CMK (cell line): ENCODE results near the gene JAGN1.
"Not testable (repeated sequence)": the region's sequence is repeated elsewhere in the genome, so short reads cannot be mapped to it uniquely, and the experiment has no call there.

Experiments
- DNase-seq: peaks from one replicate; pipeline ENCODE4 v3.0.0-alpha.2; 2010; ENCODE audit warnings: low read depth

Gene JAGN1

DNA sequence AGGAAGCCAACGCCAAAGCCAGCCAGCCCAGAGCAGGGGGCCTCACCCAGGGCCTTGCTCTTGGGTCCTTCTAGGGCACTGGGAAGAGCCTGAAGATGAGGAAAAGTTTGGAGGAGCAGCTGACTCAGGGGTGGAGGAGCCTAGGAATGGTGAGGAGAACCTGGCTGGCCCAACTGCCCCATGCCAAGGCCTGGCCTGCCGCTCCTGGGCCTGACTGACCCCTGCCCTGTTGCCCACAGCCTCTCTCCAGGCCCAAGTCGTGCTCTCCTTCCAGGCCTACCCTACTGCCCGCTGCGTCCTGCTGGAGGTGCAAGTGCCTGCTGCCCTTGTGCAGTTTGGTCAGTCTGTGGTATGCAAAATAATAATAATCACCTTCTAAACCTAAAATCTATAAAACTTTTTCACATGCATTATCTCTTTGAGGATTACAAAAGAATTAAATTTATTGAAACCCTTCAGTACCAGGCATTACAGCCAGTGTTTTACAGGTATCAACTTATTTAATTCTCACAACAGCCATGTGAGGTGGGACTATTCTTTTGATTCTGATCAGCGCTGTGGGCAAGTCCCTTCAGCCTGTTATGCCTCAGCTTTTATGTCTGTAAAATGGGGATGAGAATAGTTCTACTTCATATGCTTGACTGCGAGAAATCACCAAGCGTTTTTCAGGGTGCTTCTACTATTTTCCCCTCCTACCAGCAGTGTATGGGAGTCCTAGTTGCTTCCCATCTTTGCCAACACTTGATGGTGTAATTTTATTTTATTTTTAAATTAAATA, 28.0 kb downstream of the JAGN1 start:
- DNase-seq = no peak

DNA sequence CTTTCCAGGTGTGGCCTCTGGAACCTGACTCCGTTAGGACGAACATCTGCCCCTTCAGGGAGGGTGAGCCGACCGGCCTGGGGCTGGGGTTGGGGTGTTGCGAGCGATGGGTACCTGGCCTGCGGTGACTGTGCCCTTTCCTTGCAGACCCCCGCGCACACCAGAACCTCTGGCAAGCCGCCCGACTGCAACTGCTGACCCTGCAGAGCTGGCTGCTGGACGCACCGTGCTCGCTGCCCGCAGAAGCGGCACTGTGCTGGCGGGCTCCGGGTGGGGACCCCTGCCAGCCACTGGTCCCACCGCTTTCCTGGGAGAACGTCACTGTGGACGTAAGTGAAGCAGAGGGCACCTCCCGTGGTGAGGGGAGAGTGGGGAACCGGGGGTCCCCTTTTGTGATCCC, 37.7 kb downstream of the JAGN1 start:
- DNase-seq = no peak

DNA sequence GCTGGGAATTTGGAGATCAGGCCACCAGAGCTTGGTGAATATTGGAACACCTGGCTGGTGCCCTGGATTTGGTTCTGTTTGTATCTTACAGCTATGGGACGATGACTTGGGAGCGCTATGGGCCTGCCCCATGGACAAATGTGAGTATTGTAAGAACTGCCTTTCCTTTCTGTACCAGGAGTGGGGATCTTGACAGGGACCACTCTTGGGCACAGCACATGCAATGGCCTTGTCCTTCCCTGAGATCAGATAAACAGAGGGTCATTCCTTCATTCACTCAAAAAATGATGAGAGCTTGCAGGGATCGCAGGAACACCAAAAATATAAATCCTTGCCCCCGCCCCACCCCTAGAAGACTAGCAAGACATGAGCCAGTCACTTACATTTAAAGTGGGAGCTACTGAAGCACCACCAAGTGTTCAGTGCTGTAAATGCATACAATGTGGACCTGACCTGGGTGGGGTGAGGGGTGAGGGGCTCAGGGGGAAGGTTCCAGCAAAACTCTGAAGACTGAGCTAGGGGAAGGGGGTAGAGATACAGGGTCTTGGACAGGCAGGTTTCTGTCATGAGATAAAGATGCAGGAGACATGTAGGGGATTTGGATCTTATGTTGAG, 40.5 kb downstream of the JAGN1 start:
- no peak for DNase-seq

DNA sequence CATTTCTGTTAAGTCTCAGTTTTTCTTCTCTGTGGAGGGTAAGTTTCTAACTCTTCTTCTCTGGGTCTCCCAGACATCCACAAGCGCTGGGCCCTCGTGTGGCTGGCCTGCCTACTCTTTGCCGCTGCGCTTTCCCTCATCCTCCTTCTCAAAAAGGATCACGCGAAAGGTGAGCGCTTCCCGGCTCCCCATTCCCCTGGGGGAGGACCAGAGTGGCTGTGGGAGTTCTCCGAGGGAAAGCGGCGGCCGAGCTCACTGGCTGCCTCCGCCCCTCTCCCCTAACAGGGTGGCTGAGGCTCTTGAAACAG, 42.1 kb downstream of the JAGN1 start:
- no peak for DNase-seq

DNA sequence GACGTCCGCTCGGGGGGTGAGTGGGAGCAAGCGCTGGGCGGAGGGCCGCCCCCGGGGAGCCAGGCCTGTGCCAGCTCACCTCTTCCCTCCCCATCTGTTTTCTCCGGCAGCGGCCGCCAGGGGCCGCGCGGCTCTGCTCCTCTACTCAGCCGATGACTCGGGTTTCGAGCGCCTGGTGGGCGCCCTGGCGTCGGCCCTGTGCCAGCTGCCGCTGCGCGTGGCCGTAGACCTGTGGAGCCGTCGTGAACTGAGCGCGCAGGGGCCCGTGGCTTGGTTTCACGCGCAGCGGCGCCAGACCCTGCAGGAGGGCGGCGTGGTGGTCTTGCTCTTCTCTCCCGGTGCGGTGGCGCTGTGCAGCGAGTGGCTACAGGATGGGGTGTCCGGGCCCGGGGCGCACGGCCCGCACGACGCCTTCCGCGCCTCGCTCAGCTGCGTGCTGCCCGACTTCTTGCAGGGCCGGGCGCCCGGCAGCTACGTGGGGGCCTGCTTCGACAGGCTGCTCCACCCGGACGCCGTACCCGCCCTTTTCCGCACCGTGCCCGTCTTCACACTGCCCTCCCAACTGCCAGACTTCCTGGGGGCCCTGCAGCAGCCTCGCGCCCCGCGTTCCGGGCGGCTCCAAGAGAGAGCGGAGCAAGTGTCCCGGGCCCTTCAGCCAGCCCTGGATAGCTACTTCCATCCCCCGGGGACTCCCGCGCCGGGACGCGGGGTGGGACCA, 42.6 kb downstream of the JAGN1 start:
- peak; percentile 74 for DNase-seq

DNA sequence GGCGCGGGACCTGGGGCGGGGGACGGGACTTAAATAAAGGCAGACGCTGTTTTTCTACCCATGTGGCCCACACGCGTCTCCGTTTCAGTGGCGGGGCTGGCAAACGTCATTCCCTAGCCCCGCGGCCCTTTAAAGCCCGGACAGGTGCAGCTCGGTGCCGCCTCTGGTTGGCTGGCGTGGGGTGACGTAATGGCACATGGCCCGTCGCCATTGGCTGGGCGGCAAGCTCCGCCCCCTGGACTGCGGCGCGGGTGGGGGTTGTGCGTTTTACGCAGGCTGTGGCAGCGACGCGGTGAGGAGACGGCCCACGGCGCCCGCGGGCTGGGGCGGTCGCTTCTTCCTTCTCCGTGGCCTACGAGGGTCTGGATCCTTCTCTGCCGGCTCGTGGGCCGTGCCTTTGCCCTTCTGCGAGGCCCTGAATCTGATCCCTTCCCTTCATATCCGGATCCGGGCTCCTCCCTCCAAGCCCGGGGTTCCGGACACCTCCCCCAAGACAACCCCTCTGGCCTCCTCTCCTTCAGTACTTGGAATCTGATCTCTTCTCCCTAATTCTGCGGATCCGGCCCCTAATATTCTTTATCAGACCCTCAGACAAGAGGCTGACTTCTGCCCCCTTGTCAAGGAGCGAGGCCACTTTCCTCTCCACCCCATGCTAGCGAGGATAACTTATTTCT, 43.3 kb downstream of the JAGN1 start, which contains the start of gene CRELD1:
CRELD1 (plus strand) TSS at position 274 of the 674 bp plus-strand sequence. CDS start 605 bp downstream, outside the sequence.
- DNase-seq = peak; percentile 94

DNA sequence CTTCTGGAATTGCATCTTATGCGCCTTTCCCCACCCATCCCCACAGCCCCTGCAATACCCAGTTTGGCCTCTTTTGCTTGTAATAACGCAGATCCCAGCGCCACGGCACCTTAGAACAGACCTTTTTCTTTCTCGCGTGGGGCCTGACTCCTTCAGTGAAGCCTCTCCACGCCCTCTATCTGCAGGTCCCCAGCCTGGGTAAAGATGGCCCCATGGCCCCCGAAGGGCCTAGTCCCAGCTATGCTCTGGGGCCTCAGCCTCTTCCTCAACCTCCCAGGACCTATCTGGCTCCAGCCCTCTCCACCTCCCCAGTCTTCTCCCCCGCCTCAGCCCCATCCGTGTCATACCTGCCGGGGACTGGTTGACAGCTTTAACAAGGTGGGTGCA, 43.8 kb downstream of the JAGN1 start:
- DNase-seq = peak; percentile 48

DNA sequence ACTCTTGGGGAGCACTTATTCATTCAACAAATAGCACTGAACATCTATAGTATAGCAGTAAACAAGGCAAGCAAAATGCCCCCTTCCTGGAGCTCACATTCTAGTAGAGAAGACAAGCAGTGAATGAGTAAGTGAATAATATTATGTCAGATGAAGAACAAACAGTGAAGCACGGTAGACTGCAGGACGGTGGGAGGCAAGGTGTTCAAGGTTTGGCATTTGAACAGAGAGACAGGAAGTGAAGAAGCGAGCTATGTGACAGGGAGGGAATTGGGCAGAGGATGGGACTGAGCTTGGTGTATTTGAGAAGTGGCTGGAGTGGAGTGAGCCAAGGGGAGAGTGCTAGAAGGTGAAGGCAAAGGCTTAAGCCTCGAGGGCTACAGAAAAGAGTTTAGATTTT, 44.6 kb downstream of the JAGN1 start:
- no peak for DNase-seq

DNA sequence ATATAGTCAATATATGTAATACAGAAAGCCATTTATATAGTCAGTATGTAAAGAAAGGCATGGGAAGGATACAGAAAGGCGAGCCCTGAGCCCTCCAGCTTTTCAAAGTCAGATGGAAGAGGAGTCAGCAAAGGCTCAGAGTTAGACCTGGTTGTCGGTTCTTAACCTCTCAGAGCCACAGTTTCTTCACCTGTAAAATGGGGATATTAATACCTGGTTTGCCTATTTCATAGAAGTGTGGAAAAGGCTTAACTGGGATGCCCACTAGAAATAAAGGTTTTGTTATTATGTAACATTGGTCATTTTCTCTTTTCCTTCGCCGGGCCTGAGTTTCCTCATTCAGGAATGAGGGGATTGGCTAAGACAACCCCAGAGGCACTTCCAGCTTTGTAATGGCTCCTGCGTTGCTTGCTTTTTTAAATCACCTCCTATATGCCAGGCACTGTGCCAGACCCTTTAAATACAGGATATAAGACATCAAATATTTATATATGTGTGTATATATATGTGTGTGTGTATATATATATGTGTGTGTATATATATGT, 45.6 kb downstream of the JAGN1 start:
- DNase-seq = no peak

DNA sequence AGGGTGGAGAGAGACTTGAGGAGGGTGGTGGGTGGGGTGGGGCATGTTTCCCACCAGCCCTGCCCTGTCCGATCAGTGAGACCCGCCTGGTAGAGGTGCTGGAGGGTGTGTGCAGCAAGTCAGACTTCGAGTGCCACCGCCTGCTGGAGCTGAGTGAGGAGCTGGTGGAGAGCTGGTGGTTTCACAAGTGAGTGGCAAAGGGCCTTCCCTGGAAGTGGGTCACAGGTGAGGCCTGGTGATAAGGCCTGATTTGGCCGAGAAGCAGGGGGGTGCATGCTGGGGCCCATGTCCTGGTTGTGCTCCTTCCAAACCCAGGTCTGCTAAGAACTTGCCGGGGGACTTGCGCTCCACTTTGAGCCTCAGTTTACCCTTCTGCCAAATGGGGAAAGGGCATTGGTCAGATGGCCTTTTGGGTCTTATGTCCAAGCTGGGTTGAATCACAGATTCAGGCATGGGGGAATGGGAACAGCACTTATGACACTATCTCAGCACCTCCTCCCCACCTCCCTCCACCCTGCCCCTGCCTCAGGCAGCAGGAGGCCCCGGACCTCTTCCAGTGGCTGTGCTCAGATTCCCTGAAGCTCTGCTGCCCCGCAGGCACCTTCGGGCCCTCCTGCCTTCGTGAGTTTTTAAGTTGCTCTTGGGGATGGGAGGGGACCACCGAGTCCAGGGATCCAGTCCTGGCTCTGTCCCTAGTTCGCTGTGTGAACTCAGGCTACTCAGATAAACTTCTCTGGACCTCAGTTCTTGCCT, 47.3 kb downstream of the JAGN1 start:
- no peak for DNase-seq

DNA sequence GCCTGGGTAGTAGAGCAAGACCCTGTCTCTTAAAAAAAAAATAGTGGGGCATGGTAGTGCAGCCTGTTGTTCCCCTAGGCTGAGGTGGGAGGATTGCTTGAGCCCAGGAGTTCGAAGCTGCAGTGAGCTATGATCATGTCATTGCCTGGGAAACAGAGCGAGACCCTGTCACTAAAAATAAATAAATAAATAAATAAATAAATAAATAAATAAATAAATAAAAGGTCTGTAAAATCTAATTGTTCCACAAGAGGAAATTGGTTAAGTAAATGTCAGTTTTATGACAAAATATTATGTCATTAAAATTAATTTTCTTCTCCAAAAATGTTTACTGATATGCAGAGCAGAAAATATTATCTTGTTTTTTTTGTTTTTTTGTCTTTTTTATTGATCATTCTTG, 48.6 kb downstream of the JAGN1 start:
- DNase-seq = no peak

DNA sequence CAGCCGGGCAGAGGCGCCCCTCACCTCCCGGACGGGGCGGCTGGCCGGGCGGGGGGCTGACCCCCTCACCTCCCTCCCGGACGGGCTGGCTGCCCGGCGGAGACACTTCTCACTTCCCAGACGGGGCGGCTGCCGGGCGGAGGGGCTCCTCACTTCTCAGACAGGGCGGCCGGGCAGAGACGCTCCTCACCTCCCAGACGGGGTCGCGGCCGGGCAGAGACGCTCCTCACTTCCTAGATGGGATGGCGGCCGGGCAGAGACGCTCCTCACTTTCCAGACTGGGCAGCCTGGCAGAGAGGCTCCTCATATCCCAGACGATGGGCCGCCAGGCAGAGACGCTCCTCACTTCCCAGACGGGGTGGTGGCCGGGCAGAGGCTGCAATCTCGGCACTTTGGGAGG, 49.5 kb downstream of the JAGN1 start:
- not testable (repeated sequence) for DNase-seq

DNA sequence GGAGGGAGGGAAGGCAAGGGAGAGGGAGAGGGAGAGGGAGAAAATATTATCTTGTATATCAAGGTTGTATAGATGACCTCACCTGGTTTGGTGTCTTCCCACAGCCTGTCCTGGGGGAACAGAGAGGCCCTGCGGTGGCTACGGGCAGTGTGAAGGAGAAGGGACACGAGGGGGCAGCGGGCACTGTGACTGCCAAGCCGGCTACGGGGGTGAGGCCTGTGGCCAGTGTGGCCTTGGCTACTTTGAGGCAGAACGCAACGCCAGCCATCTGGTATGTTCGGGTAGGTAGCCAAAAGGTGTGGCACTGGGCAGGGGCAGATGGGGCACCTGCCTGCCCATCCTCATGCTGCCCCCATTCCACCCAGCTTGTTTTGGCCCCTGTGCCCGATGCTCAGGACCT, 50.3 kb downstream of the JAGN1 start:
- no peak for DNase-seq

DNA sequence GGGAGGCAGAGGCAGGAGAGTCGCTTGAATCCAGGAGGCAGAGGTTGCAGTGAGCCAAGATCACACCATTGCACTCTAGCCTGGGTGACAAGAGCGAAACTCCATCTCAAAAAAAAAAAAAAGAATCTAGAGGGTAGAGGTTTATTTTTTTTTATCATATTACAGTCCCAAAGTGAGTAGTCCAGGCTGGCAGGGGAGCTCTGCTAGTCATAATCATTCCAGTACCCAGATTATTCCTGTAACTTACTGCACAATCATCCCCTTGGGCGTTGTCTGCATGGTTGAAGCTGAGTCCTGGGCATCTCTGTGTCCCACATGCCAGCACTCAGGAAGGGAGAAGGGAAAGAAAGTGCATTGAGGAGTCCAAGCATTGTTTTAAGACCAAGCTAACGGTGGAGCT, 51.8 kb downstream of the JAGN1 start:
- DNase-seq = no peak

DNA sequence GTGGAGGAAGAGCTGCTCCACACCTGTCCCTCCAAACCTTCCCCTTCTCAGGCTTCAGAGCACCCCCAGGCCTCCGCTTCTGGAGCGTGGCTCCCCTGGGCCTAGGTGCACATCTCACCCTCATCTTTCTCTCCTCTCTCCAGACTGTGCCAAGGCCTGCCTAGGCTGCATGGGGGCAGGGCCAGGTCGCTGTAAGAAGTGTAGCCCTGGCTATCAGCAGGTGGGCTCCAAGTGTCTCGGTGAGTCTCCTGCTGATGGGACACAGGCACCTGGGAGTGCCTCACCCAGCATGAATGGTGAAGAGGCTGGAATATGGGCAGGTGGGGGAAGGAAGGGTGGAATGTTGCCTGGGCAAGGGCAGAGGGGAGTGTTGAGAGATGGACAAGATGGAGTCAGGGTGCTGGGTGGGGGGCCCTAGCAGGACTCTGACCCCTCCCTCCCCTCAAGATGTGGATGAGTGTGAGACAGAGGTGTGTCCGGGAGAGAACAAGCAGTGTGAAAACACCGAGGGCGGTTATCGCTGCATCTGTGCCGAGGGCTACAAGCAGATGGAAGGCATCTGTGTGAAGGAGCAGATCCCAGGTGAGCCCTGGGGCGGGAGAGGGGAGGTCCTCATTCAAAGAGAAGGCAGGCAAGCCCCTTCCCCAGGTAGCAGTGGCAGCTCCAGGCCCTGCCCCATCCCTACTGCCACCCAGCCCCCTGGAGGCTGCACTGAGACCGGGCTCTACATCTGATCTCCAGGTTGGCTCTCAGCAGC, 52.7 kb downstream of the JAGN1 start:
- DNase-seq = no peak
